UCSD-AML1 (cell line): ENCODE measurements around the gene NDUFB3.

Source experiments
- DNase-seq: peaks from one replicate; lab custom pipeline; 2025; ENCODE audit not compliant: unreplicated experiment; lab: John Stamatoyannopoulos, UW

NDUFB3 gene

GRCh38 chr2:201090574-201090973 lies 18.8 kb downstream of the NDUFB3 start:
- no peak for DNase-seq

DNA sequence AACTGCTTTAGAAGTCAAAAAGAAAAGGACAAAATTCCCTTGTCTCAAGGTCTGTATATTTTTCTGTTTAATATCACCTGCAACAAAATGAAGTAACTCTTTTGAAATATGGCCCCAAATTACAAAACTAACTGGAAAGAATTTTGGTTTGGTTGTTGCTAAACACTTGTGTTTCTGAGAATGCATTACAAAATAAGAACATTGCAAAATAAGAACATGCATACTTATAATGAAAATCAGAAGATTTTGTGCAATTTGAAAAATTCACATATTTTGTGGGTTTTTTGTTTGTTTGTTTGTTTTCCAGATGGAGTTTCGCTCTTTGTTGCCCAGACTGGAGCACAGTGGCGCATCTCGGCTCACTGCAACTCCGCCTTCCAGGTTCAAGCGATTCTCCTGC lies 21.8 kb downstream of the NDUFB3 start:
- no peak for DNase-seq

DNA sequence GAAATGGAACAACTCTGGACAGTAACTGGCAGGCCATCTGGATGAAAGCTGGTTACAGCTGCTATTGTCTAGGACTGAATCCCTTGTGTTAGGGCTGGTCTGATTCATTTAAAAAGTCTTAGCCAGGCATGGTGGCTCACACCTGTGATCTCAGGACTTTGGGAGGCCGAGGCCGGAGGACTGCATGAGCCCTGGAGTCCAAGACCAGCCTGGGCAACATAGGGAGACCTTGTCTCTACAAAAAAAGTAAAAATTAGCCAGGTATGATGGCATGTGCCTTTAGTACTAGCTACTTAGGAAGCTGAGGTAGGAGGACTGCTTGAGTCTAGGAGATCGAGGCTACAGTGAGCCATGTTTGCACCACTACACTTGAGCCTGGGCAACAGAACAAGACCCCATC lies 28.7 kb downstream of the NDUFB3 start:
- DNase-seq: no peak

DNA sequence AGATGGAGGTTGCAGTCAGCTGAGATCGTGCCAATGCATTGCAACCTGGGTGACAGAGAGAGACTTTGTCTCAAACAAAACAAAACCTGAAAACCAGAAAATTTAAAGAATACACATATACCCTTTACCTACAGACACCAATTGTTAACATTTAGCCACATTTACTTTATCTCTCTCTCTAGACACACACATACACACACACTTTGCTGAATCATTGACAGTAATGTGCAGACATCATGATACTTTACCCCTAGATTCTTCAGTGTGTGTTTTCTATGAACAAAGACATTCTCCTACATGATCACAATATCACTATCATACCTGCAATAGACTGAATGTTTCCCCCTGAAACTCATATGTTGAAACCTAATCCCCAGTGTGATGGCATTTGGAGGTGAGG lies 34.0 kb downstream of the NDUFB3 start:
- DNase-seq: no peak

DNA sequence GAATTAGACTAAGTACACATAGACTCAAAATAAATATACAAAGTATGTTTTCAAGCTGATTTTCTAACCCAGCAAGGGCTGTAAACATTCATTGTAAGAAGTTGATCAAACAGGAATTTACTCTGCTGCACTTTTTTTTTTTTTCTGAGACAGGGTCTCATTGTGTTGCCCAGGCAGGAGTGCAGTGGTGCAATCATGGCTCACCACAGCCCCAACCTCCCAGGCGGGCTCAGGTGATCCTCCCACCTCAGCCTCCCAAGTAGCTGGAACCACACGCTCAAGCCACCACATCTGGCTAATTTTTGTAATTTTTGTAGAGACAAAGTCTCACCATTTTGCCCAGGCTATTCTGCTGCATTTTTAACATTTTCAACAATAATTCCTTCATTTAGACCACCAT lies 35.8 kb downstream of the NDUFB3 start:
- DNase-seq: no peak

DNA sequence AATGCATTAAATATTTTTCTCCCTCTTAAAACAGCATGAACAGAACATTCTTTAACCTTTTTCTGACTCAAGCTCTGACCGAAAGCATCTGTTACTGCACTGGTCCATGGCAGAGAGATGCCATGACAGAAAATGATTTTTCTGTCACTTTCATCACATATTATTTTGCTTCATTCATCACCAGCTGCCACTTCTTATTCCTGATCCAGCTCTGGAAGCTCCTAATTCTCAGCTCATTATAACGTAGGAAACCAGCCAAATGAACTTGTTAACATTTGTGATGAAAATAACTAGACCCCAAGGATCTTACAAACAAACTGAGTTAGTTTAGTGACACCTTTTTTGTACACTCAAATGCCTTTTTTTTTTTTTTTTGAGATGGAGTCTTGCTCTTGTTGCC lies 36.5 kb downstream of the NDUFB3 start:
- DNase-seq: no peak

GRCh38 chr2:201109186-201109585 lies 37.4 kb downstream of the NDUFB3 start:
- no peak for DNase-seq

- DNase-seq: no peak
These were observed 38.8 kb downstream of the NDUFB3 start for GRCh38 chr2:201110615-201111014.

DNA sequence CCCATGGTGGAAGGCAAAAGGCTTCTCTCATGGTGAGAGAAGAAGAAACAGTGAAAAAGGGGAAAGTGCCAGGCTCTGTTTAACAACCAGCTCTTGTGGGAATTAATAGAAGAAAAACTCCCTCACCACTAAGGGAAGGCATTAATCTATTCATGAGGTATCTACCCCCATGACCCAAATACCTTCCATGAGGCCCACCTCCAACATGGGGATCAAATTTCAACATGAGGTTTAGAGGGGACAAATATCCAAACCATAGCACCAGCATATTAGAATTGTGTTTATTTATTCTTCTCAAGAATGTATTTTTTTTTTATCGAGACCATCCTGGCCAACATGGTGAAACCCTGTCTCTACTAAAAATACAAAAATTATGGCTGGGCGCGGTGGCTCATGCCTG lies 39.3 kb downstream of the NDUFB3 start:
- no peak for DNase-seq

- DNase-seq: no peak
These were observed 42.5 kb downstream of the NDUFB3 start for GRCh38 chr2:201114350-201114749.

DNA sequence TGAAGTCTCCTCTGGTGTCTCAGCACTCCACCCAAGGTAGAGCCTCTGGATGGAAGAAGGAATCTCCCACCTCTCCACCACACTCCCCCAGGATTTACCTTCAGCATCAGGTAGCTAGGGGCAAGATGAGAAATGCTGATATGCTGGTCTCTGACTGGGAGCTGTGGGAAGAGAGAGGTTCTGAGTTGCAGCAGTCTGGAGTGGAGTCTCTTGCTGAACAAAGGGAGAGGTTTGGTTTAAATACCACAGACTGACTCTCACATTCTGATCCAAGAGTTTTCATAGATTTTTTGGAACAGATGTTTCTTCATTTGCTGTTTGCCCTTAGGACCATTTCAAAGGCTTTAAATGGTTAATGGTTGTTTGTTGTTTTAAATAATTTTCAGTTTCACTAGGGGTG lies 43.0 kb downstream of the NDUFB3 start:
- DNase-seq: no peak

GRCh38 chr2:201116115-201116958 lies 44.5 kb downstream of the NDUFB3 start, which contains the start of gene CFLAR:
Gene CFLAR, plus strand, starts transcription at chr2:201116164. Its CDS starts 13,702 bp downstream, at chr2:201129866.
- DNase-seq: peak; percentile 87

- peak; percentile 49 for DNase-seq
These were observed 45.3 kb downstream of the NDUFB3 start for GRCh38 chr2:201116959-201117734.

- DNase-seq: peak; percentile 28
These were observed 45.9 kb downstream of the NDUFB3 start for GRCh38 chr2:201117735-201118094.

DNA sequence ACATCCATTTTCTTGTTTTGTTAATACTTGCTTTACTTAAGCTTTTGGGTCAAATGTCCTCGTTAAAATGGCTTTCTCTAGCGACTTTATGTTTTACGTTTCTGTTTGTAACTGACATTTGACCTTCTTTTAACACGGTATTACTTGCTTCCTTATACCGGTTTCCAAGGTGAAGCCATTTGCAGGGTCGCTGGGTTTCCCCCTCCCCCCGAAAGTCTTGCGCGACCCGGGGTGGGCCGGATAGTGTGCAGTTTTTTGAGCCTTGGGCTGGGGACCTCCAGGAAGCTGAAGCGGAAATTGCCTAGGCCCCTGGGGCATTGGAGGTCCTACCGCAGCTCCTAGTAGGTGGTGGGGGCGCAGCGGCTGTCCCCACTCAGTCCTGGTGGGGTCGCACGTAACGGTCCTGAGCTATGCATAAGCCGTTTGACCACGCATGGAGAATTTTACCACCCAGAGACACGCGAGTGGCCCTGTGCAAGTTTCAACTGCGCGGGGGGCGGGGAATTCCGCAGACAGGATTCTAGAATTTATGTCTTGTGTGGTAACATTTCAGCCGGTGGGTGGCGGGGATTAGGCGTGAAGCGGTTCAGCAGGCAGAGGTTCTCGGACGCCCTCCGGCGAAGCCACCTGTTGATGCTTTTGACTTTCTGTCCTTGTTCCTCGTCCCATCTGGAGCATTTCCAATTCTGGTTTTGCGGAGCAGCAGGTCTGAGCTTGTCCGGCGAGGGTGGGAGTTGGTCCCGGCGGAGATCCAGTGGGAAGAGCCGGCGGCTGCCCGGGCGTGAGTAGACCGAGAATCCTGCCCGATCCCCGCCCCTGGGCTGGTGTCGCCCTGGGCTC lies 46.5 kb downstream of the NDUFB3 start:
- peak; percentile 90 for DNase-seq

- DNase-seq: no peak
These were observed 47.4 kb downstream of the NDUFB3 start for GRCh38 chr2:201118961-201119854.

- no peak for DNase-seq
These were observed 50.5 kb downstream of the NDUFB3 start for GRCh38 chr2:201122276-201122675.

DNA sequence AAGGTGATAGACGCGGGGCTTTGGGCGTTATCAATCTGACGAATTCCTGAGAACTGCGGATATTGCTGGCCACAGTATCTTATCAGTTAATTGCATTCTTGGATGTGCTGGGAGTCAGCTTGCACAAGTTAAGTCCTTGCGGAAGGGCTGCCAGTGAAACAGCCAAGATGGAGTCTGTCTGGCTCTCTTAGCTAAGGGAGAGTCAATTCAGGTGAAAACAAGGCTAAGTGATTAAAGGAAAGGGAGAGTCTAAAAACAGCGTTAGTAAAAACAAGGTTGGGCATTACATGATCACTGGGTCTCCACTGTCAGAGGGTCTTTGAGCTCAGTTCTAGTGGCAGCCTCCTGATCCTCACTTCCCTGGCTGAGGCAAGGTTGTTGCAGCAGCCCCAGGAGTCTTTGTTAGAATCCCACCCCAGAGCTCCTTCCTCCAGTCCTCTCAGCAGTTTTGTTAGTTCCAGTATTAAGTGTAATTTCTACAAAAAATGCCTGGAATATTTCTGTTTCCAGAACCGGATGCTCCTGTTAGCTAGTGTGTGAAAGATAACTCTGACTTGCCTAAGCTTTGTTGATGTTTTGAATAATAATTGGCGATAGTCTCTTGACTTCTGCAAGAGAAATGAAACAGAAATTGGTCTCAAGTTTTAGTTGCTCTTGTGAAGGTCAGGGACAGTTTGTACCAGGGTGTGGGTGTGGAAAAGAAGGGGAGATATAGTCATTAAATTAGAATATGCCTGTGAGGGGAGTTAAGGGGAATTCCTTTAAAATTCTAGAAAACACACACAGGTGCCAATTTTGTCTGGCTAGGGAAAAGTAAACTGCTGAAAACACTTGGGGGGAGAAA lies 54.7 kb downstream of the NDUFB3 start:
- DNase-seq: no peak

DNA sequence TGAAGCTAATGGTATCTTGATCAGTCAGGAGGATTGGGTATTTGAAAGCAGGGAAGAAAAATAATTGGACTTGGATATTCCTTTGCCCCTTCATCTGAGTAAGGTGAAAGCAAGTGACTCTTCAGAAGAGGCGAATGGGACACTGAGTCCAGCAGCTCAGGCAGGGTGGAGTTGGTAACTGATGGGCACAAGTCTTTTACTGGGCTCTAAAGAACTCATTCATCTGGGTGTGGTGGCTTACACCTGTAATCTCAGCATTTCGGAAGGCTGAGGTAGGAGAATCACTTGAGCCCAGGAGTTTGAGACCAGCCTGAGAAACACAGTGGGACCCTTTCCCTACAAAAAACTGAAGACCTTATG lies 55.3 kb downstream of the NDUFB3 start:
- DNase-seq: no peak

- DNase-seq: no peak
These were observed 55.8 kb downstream of the NDUFB3 start for GRCh38 chr2:201127570-201127969.
